ENCODE measurements around the gene SOD2. TPM values are rescaled to one million over a fixed set of nuclear protein-coding genes. Genes with fewer than 3 reads are reported as not detected.

SOD2 gene
- total and polyA plus RNA-seq, 2 of the 13 experiments (the other 11 are each of a cell fraction or from before 2014, with no cell fraction given) = 304 to 309 TPM

DNA sequence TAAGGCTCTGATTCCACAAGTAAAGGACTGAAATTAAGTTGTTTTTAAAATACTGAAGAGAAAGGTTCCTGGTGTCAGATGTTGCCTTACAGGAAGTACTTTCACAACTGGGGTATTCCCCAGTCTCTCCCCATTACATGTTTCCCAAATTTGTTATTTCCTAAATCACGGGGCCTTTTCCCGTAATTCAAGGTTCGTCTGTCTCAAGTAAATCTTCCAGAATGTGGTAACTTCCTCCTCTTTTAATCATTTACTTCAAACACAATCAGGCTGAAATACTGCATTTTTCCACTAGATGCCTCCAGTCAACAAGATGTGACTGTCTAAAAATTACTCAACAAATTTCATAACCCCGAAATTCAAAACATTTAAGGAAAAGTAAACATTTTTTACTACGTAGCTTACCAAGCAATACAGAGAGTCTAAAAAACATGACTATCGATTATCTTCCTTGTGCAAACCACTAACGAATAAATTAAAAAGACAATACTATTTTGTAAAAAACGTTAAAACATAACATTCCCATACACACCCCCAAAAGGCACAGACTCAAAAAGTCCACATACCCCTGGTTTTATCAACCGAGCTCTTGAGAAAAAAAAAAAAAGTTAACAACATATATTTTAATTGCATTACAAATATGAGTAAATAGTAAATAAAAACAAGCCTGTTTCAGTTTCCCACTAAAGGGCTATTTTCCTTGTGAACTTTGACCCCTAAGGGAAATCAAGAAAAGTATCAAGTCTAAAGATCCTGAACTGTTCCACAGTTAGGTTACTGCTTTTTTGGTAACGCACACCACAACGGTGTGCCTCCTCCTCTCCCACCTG is 1.7 kb downstream of the SOD2 start (continued):
- TF ChIP-seq SPEN (CRISPR knock-in tag; IDR thresholded peaks at IDR 0.05; ENCODE audit: low read depth) (0 out of 2 replicates have a peak, but pooled peaks have one; percentile 32), ZBTB7A (CRISPR knock-in tag; IDR thresholded peaks at IDR 0.05) (no peak), YEATS4 (CRISPR knock-in tag; IDR thresholded peaks at IDR 0.05; ENCODE audit: borderline replicate concordance) (no peak), ZNF326 (CRISPR knock-in tag; IDR thresholded peaks at IDR 0.05; ENCODE audit: borderline replicate concordance) (no peak), DRAP1 (CRISPR knock-in tag; IDR thresholded peaks at IDR 0.05) (peak; percentile 55; the same call in 1 of the 2 replicates), HES4 (CRISPR knock-in tag; IDR thresholded peaks at IDR 0.05; ENCODE audit: borderline replicate concordance) (no peak), ZNF709 (CRISPR knock-in tag; IDR thresholded peaks at IDR 0.05) (no peak), TGIF2 (CRISPR knock-in tag; IDR thresholded peaks at IDR 0.05) (peak; percentile 86), HOMEZ (CRISPR knock-in tag; IDR thresholded peaks at IDR 0.05; ENCODE audit: low read depth) (peak; percentile 89; the same call in 1 of the 2 replicates), HOXA5 (CRISPR knock-in tag; IDR thresholded peaks at IDR 0.05) (peak; percentile 58; the same call in 1 of the 2 replicates), ZFP1 (CRISPR knock-in tag; IDR thresholded peaks at IDR 0.05) (peak; percentile 67; the same call in 1 of the 2 replicates), ZNF749 (CRISPR knock-in tag; IDR thresholded peaks at IDR 0.05; ENCODE audit: borderline replicate concordance) (no peak), CHCHD3 (CRISPR knock-in tag; IDR thresholded peaks at IDR 0.05) (no peak), MEF2D (CRISPR knock-in tag; IDR thresholded peaks at IDR 0.05) (0 out of 2 replicates have a peak, but pooled peaks have one; percentile 54), TFE3 (CRISPR knock-in tag; IDR thresholded peaks at IDR 0.05) (peak; percentile 97), ARNT2 (CRISPR knock-in tag; IDR thresholded peaks at IDR 0.05; ENCODE audit: low read depth) (no peak), ZNF572 (CRISPR knock-in tag; IDR thresholded peaks at IDR 0.05) (no peak), ZNF263 (CRISPR knock-in tag; IDR thresholded peaks at IDR 0.05) (no peak), TEAD3 (CRISPR knock-in tag; optimal IDR thresholded peaks at IDR 0.05; ENCODE audit: borderline replicate concordance) (peak; percentile 77), ZNF3 (CRISPR knock-in tag; IDR thresholded peaks at IDR 0.05) (no peak), ISL2 (CRISPR knock-in tag; IDR thresholded peaks at IDR 0.05) (peak; percentile 72)
- TF ChIP-seq, protein P1, sequence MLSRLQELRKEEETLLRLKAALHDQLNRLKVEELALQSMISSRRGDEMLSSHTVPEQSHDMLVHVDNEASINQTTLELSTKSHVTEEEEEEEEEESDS (CRISPR knock-in tag; IDR thresholded peaks at IDR 0.05; ENCODE audit: borderline replicate concordance) = no peak
- TF ChIP-seq, protein P2, sequence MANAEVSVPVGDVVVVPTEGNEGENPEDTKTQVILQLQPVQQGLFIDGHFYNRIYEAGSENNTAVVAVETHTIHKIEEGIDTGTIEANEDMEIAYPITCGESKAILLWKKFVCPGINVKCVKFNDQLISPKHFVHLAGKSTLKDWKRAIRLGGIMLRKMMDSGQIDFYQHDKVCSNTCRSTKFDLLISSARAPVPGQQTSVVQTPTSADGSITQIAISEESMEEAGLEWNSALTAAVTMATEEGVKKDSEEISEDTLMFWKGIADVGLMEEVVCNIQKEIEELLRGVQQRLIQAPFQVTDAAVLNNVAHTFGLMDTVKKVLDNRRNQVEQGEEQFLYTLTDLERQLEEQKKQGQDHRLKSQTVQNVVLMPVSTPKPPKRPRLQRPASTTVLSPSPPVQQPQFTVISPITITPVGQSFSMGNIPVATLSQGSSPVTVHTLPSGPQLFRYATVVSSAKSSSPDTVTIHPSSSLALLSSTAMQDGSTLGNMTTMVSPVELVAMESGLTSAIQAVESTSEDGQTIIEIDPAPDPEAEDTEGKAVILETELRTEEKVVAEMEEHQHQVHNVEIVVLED (CRISPR knock-in tag; IDR thresholded peaks at IDR 0.05; ENCODE audit: borderline replicate concordance) = peak; percentile 47; the same call in 1 of the 2 replicates
- TF ChIP-seq, protein P3, sequence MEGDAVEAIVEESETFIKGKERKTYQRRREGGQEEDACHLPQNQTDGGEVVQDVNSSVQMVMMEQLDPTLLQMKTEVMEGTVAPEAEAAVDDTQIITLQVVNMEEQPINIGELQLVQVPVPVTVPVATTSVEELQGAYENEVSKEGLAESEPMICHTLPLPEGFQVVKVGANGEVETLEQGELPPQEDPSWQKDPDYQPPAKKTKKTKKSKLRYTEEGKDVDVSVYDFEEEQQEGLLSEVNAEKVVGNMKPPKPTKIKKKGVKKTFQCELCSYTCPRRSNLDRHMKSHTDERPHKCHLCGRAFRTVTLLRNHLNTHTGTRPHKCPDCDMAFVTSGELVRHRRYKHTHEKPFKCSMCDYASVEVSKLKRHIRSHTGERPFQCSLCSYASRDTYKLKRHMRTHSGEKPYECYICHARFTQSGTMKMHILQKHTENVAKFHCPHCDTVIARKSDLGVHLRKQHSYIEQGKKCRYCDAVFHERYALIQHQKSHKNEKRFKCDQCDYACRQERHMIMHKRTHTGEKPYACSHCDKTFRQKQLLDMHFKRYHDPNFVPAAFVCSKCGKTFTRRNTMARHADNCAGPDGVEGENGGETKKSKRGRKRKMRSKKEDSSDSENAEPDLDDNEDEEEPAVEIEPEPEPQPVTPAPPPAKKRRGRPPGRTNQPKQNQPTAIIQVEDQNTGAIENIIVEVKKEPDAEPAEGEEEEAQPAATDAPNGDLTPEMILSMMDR (CRISPR knock-in tag; IDR thresholded peaks at IDR 0.05) = peak; percentile 81
